ENCODE measurements around the gene GNAI3.

The GNAI3 gene

GRCh38 chr1:109546311-109547109 is 1.9 kb upstream of the GNAI3 start:
- DNase-seq (ENCODE audit: low spot score) = peak; percentile 89

DNA sequence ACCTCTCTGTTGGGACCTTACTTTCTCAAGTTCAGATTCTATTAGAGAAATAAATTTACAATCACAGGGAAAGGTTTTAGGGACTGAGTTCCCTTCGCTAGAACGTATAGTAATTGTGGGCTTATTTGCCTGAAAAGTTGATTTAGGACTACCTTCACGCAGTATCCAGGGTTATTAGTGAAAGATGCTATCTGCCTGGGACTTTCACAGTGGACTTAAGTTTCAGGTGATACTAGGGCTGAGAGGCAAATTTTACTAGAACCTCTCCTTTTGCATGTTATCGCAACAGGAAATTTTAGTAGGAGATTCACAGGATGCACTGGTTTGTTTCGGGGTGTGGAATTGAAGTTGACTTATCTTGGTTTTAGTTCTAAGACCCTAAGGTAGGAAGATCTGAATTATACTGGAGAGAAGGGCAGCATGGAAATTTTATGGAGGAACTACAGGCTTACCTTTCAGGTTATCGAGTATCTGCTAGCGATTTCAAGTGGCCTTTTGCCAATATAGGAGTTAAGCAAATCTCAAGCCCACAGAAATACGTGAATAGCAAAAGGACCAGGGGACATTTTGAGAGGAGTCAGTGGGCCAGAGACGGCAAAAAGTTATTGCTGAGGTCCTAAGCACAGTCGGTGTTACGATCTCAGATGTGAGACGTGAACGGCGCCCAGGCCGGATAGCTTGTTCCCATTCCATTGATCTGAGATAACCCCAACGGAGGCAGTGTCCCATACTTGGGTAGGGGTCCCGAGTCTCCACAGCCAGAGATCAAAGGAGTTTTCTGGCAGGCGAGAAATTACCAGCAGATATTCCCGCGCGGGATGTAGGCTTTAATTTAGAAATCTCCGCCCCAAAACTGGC is 723 bp upstream of the GNAI3 start:
- no peak for DNase-seq (ENCODE audit: low spot score)

- DNase-seq (ENCODE audit: low spot score) = no peak
Observed at GRCh38 chr1:109556563-109556962, 8.1 kb downstream of the GNAI3 start.

DNA sequence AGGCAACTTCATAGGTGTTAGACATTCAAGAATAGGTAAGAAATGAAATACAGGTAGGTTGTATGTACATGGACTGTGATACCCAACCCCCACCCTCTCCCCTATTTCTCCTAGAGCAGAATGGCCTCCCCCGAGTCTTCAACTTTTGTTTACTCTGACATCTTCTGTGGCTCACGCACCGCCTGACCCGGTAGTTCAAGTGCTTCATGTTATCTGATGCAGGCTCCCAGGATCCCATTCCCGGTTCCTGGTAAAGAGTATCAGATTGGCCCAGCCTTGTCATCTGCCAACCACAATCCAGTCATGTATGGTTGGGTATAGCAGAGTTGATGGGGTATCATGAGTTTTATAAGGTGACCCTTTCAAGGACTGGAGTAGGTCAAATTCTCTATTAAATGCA is 9.1 kb downstream of the GNAI3 start:
- no peak for DNase-seq (ENCODE audit: low spot score)

DNA sequence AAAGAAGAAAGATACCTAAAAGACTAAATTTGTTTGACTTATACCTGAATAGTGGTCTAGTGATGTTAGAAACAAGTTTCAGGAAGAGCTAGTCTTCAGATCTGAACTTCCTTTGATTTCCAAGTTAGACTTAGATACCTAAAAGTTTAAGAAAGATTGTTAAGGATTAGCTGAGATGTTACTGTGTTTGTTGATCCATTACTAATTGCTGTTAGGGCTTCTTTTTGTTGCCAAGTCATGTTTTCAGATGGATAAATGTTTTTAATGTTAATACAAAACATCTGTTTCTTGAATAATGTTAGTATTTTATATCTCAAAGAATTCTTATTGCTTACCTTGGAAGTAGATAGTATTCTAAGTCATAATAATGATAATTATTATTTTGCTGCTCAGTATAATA is 11.6 kb downstream of the GNAI3 start:
- DNase-seq (ENCODE audit: low spot score) = no peak

DNA sequence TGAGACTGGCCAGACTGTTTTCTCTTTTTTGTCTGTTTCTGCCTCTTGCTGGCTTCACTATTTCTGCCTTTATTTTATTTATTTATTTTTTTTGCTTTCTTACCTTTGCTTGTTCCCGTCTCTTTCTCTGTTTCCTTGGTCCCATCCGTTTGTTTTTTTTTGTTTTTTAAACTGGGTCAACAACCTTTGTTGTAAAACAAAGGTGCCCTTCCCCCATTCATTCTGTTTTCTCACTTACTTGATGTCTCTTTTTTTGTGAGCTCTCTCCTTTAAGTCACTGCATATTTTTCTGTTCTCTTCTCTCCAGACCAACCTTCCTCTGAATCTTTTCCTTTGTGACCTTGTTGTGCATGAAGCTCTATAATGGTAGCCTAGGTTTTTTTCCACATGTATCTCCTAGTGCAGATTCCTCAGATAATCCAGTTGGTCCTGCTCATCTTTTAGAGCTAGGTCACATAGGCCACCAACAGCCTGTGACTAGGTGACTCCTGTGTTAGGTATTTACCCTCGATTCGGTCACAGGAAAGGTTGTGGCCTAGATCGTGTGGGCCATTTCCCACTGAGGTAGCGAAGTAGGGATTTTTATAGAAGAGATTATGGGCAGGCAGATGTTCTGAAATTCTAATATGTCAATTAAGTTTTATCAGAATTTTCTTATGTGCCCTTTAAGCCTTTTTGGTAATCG is 15.9 kb downstream of the GNAI3 start:
- no peak for DNase-seq (ENCODE audit: low spot score)

DNA sequence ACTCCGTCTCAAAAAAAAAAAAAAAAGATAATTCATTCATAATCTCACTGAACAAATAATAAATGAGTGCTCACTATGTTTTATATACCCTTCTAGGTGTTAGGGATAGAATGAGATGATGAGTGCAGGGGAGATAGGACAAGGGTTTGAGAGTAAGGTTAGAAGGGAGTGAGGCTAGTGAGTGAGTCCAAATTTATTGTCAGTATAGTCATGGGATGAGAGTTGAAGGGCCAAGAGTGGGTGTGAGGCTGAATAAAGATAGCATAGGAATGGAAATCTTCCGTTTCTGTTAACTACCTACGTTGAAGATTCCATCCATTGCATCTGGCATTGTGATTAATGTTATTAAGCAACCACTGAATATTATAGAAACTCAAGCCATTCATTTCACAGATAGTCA is 16.8 kb downstream of the GNAI3 start:
- DNase-seq (ENCODE audit: low spot score) = no peak

- DNase-seq (ENCODE audit: low spot score) = no peak
Observed at GRCh38 chr1:109566982-109567381, 18.6 kb downstream of the GNAI3 start.

DNA sequence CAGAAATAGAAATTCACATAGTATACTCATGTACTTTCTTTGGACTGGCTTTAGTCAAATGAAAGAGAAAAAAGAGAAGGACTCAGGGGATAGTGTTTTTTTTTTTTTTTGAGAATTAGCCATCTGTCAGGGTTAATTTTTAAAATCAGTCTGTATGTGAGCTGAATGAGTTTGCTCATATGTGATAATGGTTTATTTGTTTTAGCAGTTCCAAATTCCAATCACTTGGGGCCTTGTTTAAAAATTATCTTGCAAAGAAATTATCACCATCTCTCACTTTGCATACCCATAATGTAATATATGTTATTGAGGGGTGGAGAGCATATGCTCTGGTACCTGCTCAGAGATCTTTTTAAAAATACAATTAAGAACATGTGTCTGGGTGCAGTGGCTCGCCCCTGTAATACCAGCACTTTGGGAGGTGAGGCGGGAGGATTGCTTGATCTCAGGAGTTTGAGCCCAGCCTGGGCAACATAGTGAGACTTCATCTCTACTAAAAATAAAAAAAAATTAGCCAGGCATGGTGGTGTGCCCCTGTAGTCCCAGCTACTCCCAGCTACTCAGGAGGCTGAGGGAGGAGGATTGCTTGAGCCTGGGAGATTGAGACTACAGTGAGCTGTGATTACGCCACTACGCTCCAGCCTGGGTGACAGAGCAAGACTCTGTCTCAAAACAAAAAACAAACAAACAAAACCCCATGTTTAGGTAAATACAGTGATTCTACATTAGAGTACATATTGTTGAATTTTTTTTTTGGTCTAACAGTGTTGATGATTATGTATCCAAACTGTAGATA is 19.7 kb downstream of the GNAI3 start:
- DNase-seq (ENCODE audit: low spot score) = no peak

- no peak for DNase-seq (ENCODE audit: low spot score)
Observed at GRCh38 chr1:109569323-109569722, 20.9 kb downstream of the GNAI3 start.

- DNase-seq (ENCODE audit: low spot score) = no peak
Observed at GRCh38 chr1:109570414-109570813, 22.0 kb downstream of the GNAI3 start.

- DNase-seq (ENCODE audit: low spot score) = no peak
Observed at GRCh38 chr1:109573785-109574184, 25.4 kb downstream of the GNAI3 start.

DNA sequence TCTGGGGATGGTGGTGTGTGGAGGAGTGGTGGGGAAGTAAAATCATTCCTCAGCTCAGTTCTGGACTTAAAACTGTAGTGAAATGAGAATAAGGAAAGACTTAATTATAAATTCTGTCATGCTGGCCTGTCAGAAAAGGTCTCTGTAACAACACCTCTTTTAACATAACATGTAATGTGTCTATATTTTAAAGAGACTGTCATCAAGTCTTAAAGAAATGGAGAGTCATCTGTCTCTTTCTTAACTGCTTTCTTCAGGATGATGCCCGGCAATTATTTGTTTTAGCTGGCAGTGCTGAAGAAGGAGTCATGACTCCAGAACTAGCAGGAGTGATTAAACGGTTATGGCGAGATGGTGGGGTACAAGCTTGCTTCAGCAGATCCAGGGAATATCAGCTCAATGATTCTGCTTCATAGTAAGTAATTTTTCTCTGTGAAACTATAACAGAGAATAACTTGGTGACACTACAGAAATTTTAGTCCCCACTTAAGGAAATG is 30.6 kb downstream of the GNAI3 start:
- no peak for DNase-seq (ENCODE audit: low spot score)

DNA sequence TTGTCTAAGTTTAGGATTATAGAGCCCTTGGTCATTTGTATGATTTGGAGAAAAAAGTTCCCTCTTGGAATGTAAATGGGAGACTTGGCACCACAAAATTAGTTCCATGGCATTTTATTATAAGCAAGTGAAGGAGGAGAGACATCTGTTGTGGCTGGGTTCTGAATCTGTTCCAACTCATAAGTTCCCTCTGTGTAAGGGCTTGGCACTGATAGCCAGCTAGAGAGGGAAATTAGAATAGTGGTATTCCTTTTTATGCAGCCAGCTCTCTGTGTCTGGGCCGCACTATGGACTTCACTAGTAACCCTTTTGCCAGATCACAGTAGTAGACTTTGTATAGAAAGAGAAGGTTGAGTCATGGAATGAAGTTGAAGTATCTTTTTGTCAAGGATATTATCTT is 31.1 kb downstream of the GNAI3 start:
- no peak for DNase-seq (ENCODE audit: low spot score)

GRCh38 chr1:109582021-109582420 is 33.6 kb downstream of the GNAI3 start:
- no peak for DNase-seq (ENCODE audit: low spot score)

DNA sequence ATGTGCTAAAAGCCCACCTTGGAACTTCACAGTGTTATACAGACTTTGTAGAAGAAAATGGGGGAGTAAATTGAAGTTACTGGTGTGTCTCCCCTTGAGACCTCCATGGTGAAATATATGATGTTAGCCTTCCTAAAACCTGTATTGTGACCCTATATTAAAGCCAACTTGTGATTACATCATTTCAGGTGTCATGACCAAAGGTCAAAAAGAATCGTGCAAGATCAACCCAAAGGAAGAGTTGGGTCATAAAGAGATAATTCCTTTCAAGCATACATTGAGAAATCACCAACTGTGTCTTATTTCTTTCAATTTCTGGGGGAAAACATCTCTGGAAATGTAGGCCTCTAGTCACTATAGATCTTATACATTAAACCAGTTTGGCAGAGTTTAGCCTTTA is 36.4 kb downstream of the GNAI3 start:
- DNase-seq (ENCODE audit: low spot score) = no peak

DNA sequence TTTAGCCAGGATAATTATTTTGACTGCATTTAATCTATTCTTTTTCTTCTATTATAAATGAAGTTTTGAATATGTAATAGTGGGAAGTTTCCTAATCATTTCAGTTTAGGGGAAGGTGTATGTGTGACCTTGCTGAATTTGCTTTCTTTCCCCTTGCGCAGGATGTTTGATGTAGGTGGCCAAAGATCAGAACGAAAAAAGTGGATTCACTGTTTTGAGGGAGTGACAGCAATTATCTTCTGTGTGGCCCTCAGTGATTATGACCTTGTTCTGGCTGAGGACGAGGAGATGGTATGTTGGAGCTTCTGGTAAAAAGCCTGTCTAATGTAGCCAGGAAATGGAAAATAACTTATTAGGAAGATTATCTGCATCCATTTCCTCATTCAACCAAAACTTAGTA is 37.6 kb downstream of the GNAI3 start:
- no peak for DNase-seq (ENCODE audit: low spot score)

- no peak for DNase-seq (ENCODE audit: low spot score)
Observed at GRCh38 chr1:109589177-109589576, 40.8 kb downstream of the GNAI3 start.

DNA sequence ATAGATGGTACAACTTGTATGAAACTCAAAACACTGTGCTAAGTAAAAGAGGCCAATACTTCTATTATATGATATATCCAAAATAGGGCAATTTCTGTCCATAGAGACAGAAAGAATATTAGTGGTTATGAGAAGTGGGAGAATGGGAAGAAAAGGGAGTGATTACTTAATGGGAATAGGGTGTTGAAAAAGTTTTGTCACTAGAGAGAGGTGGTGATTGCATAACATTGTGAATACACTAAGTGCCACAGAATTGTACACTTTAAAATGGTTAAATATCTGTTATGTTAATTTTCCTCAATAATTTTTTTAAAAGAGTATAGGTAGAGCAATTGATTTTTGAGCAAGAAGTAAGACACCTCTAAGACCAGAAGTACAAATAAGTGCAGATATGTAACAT is 41.3 kb downstream of the GNAI3 start:
- DNase-seq (ENCODE audit: low spot score) = no peak

DNA sequence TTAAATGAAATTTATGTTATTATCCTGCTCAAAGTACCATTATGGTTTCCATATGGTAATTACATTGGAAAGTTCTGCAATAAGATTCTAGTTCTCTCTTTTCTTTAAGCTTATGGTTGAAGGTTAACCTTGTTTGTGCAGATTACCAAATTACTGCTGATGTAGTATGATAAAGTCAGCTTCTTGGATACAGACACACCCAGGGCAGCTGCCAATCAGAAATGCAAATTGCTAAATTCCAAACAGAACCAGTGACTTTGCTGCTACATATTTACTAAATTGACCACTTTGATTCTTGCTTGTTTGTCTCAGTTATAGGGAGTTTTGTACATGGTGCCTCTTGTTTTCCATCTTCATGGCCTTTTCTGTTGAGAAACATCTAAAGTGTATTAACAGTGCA is 44.5 kb downstream of the GNAI3 start:
- no peak for DNase-seq (ENCODE audit: low spot score)

- DNase-seq (ENCODE audit: low spot score) = no peak
Observed at GRCh38 chr1:109595531-109595930, 47.1 kb downstream of the GNAI3 start.

GRCh38 chr1:109598156-109598555 is 49.7 kb downstream of the GNAI3 start:
- DNase-seq (ENCODE audit: low spot score) = no peak

All from COLO829 (cell line).